22Rv1 (cell line): Measurements from ENCODE around the gene ZNF841.

ENCODE experiments used
- ZFX ChIP-seq: fragments of 450-650 bp; IDR thresholded peaks from 2 replicates; pipeline ENCODE4 v1.6.1; 2017; ENCODE audit warnings: antibody characterized with exemption, borderline replicate concordance
- TF ChIP-seq, protein P1 (sequence below): fragments of 450-650 bp; IDR thresholded peaks from 2 replicates; pipeline ENCODE4 v1.5.1; 2017; ENCODE audit warnings: mild to moderate bottlenecking

DNA sequence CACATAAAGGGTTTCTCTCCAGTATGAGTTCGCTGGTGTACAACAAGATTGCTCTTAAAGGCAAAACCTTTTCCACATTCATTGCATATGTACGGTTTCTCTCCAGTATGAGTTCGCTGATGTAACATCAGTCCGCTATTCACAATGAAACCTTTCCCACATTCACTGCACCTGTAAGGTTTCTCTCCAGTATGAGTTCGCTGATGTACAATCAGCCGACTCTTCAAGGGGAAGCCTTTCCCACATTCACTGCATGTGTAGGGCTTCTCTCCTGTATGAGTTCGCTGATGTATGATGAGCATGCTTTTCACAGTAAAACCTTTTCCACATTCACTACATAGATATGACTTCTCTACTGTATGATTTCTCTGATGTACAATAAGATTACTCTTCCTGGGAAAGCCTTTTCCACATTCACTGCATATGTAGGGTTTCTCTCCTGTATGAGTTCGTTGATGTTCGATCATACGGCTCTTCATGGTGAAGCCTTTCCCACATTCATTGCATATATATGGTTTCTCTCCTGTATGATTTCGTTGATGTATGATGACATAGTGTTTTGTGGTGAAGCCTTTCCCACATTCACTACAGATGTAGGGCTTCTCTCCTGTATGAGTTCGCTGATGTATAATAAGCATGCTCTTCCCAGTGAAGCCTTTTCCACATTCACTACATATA, 61.4 kb downstream of the ZNF841 start:
- TF ChIP-seq, protein P1, sequence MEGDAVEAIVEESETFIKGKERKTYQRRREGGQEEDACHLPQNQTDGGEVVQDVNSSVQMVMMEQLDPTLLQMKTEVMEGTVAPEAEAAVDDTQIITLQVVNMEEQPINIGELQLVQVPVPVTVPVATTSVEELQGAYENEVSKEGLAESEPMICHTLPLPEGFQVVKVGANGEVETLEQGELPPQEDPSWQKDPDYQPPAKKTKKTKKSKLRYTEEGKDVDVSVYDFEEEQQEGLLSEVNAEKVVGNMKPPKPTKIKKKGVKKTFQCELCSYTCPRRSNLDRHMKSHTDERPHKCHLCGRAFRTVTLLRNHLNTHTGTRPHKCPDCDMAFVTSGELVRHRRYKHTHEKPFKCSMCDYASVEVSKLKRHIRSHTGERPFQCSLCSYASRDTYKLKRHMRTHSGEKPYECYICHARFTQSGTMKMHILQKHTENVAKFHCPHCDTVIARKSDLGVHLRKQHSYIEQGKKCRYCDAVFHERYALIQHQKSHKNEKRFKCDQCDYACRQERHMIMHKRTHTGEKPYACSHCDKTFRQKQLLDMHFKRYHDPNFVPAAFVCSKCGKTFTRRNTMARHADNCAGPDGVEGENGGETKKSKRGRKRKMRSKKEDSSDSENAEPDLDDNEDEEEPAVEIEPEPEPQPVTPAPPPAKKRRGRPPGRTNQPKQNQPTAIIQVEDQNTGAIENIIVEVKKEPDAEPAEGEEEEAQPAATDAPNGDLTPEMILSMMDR = no peak
- TF ChIP-seq ZFX = no peak
